GM12875 (cell line): ENCODE data around the gene TEX52.

Experiments used
- H3K4me3 ChIP-seq: one replicate; pipeline ENCODE4 v1.5.1; 2011; ENCODE audit warnings: low read depth, low read length, control low read depth
- CTCF ChIP-seq: IDR thresholded peaks from 2 replicates; pipeline ENCODE4 v1.5.1; 2011; ENCODE audit warnings: low read depth, mild to moderate bottlenecking, control low read depth, inconsistent platforms, low read length, moderate library complexity, borderline replicate concordance; ENCODE audit not compliant: insufficient read depth

Gene TEX52

GRCh38 chr12:2813214-2814185 lies 43.3 kb downstream of the TEX52 start:
- peak overlapping the region; percentile 64 for H3K4me3 ChIP-seq
- peak; percentile 66; the same call in 1 of the 2 replicates for TF ChIP-seq CTCF

- peak within 1 kb of the TSS; percentile 64 for H3K4me3 ChIP-seq
- no peak for TF ChIP-seq CTCF
These were observed 44.3 kb downstream of the TEX52 start, which contains the start of gene ITFG2 for GRCh38 chr12:2812290-2813213. ITFG2 (plus strand) TSS chr12:2812668; CDS start chr12:2812761, 93 bp downstream.

GRCh38 chr12:2811801-2812200 lies 45.0 kb downstream of the TEX52 start:
- peak overlapping the region; percentile 64 for H3K4me3 ChIP-seq
- TF ChIP-seq CTCF, result no peak

- H3K4me3 ChIP-seq, result no peak overlapping the region
- no peak for TF ChIP-seq CTCF
These were observed 50.1 kb downstream of the TEX52 start for GRCh38 chr12:2806700-2807099.

- no peak for TF ChIP-seq CTCF
- H3K4me3 ChIP-seq, result no peak overlapping the region
These were observed 51.7 kb downstream of the TEX52 start for GRCh38 chr12:2805143-2805520.

- TF ChIP-seq CTCF, result no peak
- no peak overlapping the region for H3K4me3 ChIP-seq
These were observed 52.3 kb downstream of the TEX52 start for GRCh38 chr12:2804393-2805142.
